Left lung (tissue), 10 donors: ENCODE results near the gene CA10. TPM values are rescaled to one million over a fixed set of nuclear protein-coding genes. Genes with fewer than 3 reads are reported as not detected.

Experiments used
- ATAC-seq: fragments of 200-7000 bp; cut with Tn5 transposase; one replicate; pipeline ENCODE4 v1.9.1; 2020; ENCODE audit warnings: moderate library complexity
- DNase-seq, 4 donors: peaks; one replicate each; pipeline ENCODE4 v3.0.0-alpha.2; 2013 to 2020
- H3K27ac ChIP-seq, 2 donors: fragments of 200-600 bp; sonication (generic) in 1 of 2; one replicate each; pipeline versions ENCODE4 v1.5.0 to v1.8.0; 2020 to 2021
- H3K27me3 ChIP-seq, 2 donors: fragments of 200-600 bp; sonication (generic) in 1 of 2; one replicate each; pipeline versions ENCODE4 v1.5.0 to v1.8.0; 2020 to 2021
- H3K36me3 ChIP-seq, 2 donors: fragments of 200-600 bp; sonication (generic) in 1 of 2; one replicate each; pipeline versions ENCODE4 v1.5.0 to v1.8.0; 2020 to 2021
- H3K4me1 ChIP-seq, 2 donors: fragments of 200-600 bp; one replicate each; pipeline ENCODE4 v1.8.0; 2021
- H3K4me3 ChIP-seq, 2 donors: fragments of 200-600 bp; sonication (generic) in 1 of 2; one replicate each; pipeline versions ENCODE4 v1.5.0 to v1.8.0; 2020 to 2021; ENCODE audit warnings: mild to moderate bottlenecking in 1 of 2
- H3K9me3 ChIP-seq, 2 donors: fragments of 200-600 bp; sonication (generic) in 1 of 2; one replicate each; pipeline versions ENCODE4 v1.5.0 to v1.8.0; 2020 to 2021
- CTCF ChIP-seq, 2 donors: fragments of 200-600 bp; sonication (generic) in 1 of 2; IDR thresholded peaks; one replicate each; pipeline versions ENCODE4 v1.5.0 to v1.8.0; 2021; ENCODE audit warnings: antibody characterized with exemption in 2 of 2
- intact Hi-C, 2 donors: fragments of 100-400 bp; cut with DNase I; formaldehyde crosslinking; loops; one replicate each; pipeline versions ENCODE4 v1.11.2 to v1.14.2; 2022
- polyA plus RNA-seq, 6 donors: library from polyadenylated mRNA; unstranded; fragments of 120-200 nt; gene quantifications; one replicate each; pipeline ENCODE4 v1.2.1, GENCODE V29; 2013; ENCODE audit not compliant: insufficient read length in 6 of 6
- total RNA-seq, 2 donors: library from RNA; stranded (reverse); fragmentation: NEBNext Ultra II Directional; extraction: Animal tissue kit (Norgen Biotek cat#: 25700); gene quantifications; one replicate each; pipeline ENCODE4 v1.2.1, GENCODE V29; 2021
- donor health status: DM: no; HTN: yes; CAD: no.
- donor health status: DM: no; HTN: no; CAD: no.

The CA10 gene
- total and polyA plus RNA-seq, 8 donors, result 0.06 to 0.31 TPM; not detected in 6

GRCh38 chr17:51907041-51907440 is 251.5 kb downstream of the CA10 start:
- H3K4me3 ChIP-seq, result no peak overlapping the region
- intact Hi-C loops, result no loop called here
- ATAC-seq, result no peak
- peaks cover 0 to 5% of the 10 kb centered on the region in 2 donors for H3K9me3 ChIP-seq
- no peaks in the 10 kb centered on the region for H3K4me1 ChIP-seq
- TF ChIP-seq CTCF (IDR thresholded peaks at IDR 0.05), result no peak
- H3K27me3 ChIP-seq, result no peaks in the 10 kb centered on the region
- no peaks in the 10 kb centered on the region for H3K36me3 ChIP-seq
- H3K27ac ChIP-seq, result no peak overlapping the region
- no peak for DNase-seq

- TF ChIP-seq CTCF (IDR thresholded peaks at IDR 0.05), result no peak
Observed at GRCh38 chr17:51904379-51904778, 254.1 kb downstream of the CA10 start.

GRCh38 chr17:51901242-51901641 is 257.3 kb downstream of the CA10 start:
- Histone ChIP-seq H3K36me3 (no peaks in the 10 kb centered on the region), H3K27ac (no peak overlapping the region), H3K9me3 (no peaks in the 10 kb centered on the region), H3K4me3 (no peak overlapping the region), H3K27me3 (no peaks in the 10 kb centered on the region), H3K4me1 (no peaks in the 10 kb centered on the region)
- no peak for ATAC-seq
- no peak for DNase-seq
- TF ChIP-seq CTCF (IDR thresholded peaks at IDR 0.05), result no peak
- intact Hi-C loops, result no loop called here

More at GRCh38 chr17:51904379-51904778, 254.1 kb downstream of the CA10 start:
- intact Hi-C loops, result no loop called here
- no peaks in the 10 kb centered on the region for H3K4me1 ChIP-seq
- H3K9me3 ChIP-seq, result peaks cover 0 to 5% of the 10 kb centered on the region in 2 donors
- ATAC-seq, result no peak
- no peaks in the 10 kb centered on the region for H3K36me3 ChIP-seq
- H3K27me3 ChIP-seq, result no peaks in the 10 kb centered on the region
- no peak overlapping the region for H3K4me3 ChIP-seq
- DNase-seq, result no peak
- H3K27ac ChIP-seq, result no peak overlapping the region

DNA sequence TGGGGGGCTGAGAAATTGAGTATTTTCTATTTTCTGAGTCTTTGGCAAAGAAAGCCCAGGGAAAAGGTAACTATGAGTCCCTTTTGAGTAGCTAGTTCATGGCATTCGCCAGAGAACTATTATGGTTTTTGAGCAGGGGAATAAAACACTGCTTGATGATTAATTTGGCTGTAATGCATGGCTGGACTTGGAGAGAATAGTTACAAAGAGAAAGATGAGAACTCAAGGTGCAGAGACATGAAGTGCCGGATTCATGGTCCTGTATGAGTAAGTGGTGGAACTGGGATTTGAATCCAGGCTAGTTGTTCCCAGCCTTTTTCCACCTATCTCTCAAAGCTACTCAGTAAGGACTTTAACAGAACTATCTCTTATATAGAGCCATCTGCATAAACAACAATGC is 266.6 kb downstream of the CA10 start:
- DNase-seq (no peak), ATAC-seq (no peak)
- TF ChIP-seq CTCF (IDR thresholded peaks at IDR 0.05), result no peak
- no peak overlapping the region for H3K4me3 ChIP-seq
- H3K4me1 ChIP-seq, result no peaks in the 10 kb centered on the region
- no peaks in the 10 kb centered on the region for H3K36me3 ChIP-seq
- intact Hi-C loops, result no loop called here
- no peaks in the 10 kb centered on the region for H3K9me3 ChIP-seq
- no peaks in the 10 kb centered on the region for H3K27me3 ChIP-seq
- no peak overlapping the region for H3K27ac ChIP-seq

- Histone ChIP-seq H3K4me3 (no peak overlapping the region), H3K27ac (no peak overlapping the region), H3K4me1 (no peaks in the 10 kb centered on the region), H3K27me3 (no peaks in the 10 kb centered on the region), H3K36me3 (no peaks in the 10 kb centered on the region), H3K9me3 (no peaks in the 10 kb centered on the region)
- no peak for TF ChIP-seq CTCF (IDR thresholded peaks at IDR 0.05)
- intact Hi-C loops, result no loop called here
- DNase-seq (no peak), ATAC-seq (no peak)
Observed at GRCh38 chr17:51890710-51891109, 267.8 kb downstream of the CA10 start.
